Mesenchymal stem cell (in vitro differentiated cells and primary cell): Measurements from ENCODE around the gene TENM3.

Source experiments
- DNase-seq: peaks from one replicate; pipeline ENCODE4 v3.0.0-alpha.2; 2013
- H2AFZ ChIP-seq: one replicate; pipeline ENCODE4 v1.6.1; 2013; ENCODE audit warnings: low read depth, mild to moderate bottlenecking, control low read depth, inconsistent platforms, low read length, moderate library complexity
- H2AK5ac ChIP-seq: 2 replicates; pipeline ENCODE4 v1.6.1; 2013; ENCODE audit warnings: low read length, moderate library complexity, mild to moderate bottlenecking, inconsistent platforms; ENCODE audit not compliant: severe bottlenecking
- H2BK120ac ChIP-seq: one replicate; pipeline ENCODE4 v1.6.1; 2013; ENCODE audit warnings: low read depth, mild to moderate bottlenecking, inconsistent platforms, low read length, moderate library complexity
- H2BK12ac ChIP-seq, 2 experiments: one replicate each; pipeline ENCODE4 v1.6.1; 2013; ENCODE audit warnings: inconsistent platforms in 2 of 2, low read length in 2 of 2, mild to moderate bottlenecking in 2 of 2, moderate library complexity in 2 of 2, control low read depth in 1 of 2
- H2BK15ac ChIP-seq: one replicate; pipeline ENCODE4 v1.6.1; 2013; ENCODE audit warnings: mild to moderate bottlenecking, low read depth, inconsistent platforms; ENCODE audit not compliant: poor library complexity, severe bottlenecking
- H2BK5ac ChIP-seq: 2 replicates; pipeline ENCODE4 v1.6.1; 2013; ENCODE audit warnings: low read depth, mild to moderate bottlenecking, low read length, control low read depth, inconsistent platforms; ENCODE audit not compliant: poor library complexity, severe bottlenecking
- H3K14ac ChIP-seq, 2 experiments: one replicate each; pipeline ENCODE4 v1.6.1; 2013; ENCODE audit warnings: inconsistent platforms in 2 of 2, low read length in 2 of 2, control low read depth in 1 of 2, mild to moderate bottlenecking in 1 of 2, moderate library complexity in 1 of 2
- H3K18ac ChIP-seq, 2 experiments: one replicate each; pipeline ENCODE4 v1.6.1; 2013; ENCODE audit warnings: inconsistent platforms in 2 of 2, low read length in 2 of 2, control low read depth in 1 of 2, low read depth in 1 of 2, mild to moderate bottlenecking in 1 of 2
- H3K23ac ChIP-seq, 2 experiments: one replicate each; pipeline ENCODE4 v1.6.1; 2013; ENCODE audit warnings: inconsistent platforms in 2 of 2, low read length in 2 of 2, mild to moderate bottlenecking in 2 of 2, moderate library complexity in 2 of 2, control low read depth in 1 of 2
- H3K27ac ChIP-seq: 2 replicates; pipeline ENCODE4 v1.5.1; 2013; ENCODE audit warnings: mild to moderate bottlenecking, moderate library complexity, low read length, control low read depth, inconsistent platforms; ENCODE audit not compliant: poor library complexity, severe bottlenecking
- H3K27me3 ChIP-seq, 2 experiments: 2 replicates each; pipeline versions ENCODE4 v1.6.1 to v1.7.0; 2013; ENCODE audit warnings: low read length in 2 of 2, mild to moderate bottlenecking in 2 of 2, moderate library complexity in 2 of 2, control low read depth in 1 of 2, inconsistent platforms in 1 of 2; ENCODE audit not compliant: control insufficient read depth in 1 of 2, insufficient read depth in 1 of 2
- H3K36me3 ChIP-seq, 2 experiments: 2 replicates each; pipeline versions ENCODE4 v1.6.1 to v1.7.0; 2013; ENCODE audit warnings: low read length in 2 of 2, control low read depth in 1 of 2, inconsistent platforms in 1 of 2, low read depth in 1 of 2, mild to moderate bottlenecking in 1 of 2; ENCODE audit not compliant: insufficient read depth in 2 of 2, control insufficient read depth in 1 of 2
- H3K4ac ChIP-seq, 2 experiments: one replicate each; pipeline ENCODE4 v1.6.1; 2013; ENCODE audit warnings: inconsistent platforms in 2 of 2, low read length in 2 of 2, mild to moderate bottlenecking in 2 of 2, moderate library complexity in 2 of 2, control low read depth in 1 of 2, low read depth in 1 of 2
- H3K4me1 ChIP-seq: 2 replicates; pipeline ENCODE4 v1.6.1; 2013; ENCODE audit warnings: low read depth, low read length, control low read depth; ENCODE audit not compliant: control insufficient read depth, insufficient read depth
- H3K4me2 ChIP-seq: 2 replicates; pipeline ENCODE4 v1.6.1; 2013; ENCODE audit warnings: low read length, mild to moderate bottlenecking, inconsistent platforms; ENCODE audit not compliant: poor library complexity, severe bottlenecking
- H3K4me3 ChIP-seq, 2 experiments: 2 replicates each; pipeline versions ENCODE4 v1.5.1 to v1.7.0; 2013; ENCODE audit warnings: low read length in 2 of 2, mild to moderate bottlenecking in 2 of 2, control low read depth in 1 of 2, low read depth in 1 of 2; ENCODE audit not compliant: insufficient read depth in 1 of 2
- H3K79me1 ChIP-seq: replicated peaks from 2 replicates; pipeline ENCODE4 v1.6.1; 2013; ENCODE audit warnings: mild to moderate bottlenecking, control low read depth, low read length, inconsistent platforms; ENCODE audit not compliant: poor library complexity, severe bottlenecking
- H3K9ac ChIP-seq: 2 replicates; pipeline ENCODE4 v1.7.0; 2013; ENCODE audit warnings: mild to moderate bottlenecking, low read length, moderate library complexity
- H3K9me3 ChIP-seq: 2 replicates; pipeline ENCODE4 v1.7.0; 2013; ENCODE audit warnings: mild to moderate bottlenecking, low read length; ENCODE audit not compliant: control insufficient read depth
- H4K8ac ChIP-seq: one replicate; pipeline ENCODE4 v1.6.1; 2013; ENCODE audit warnings: inconsistent platforms, mild to moderate bottlenecking, low read length, moderate library complexity
- H4K91ac ChIP-seq: one replicate; pipeline ENCODE4 v1.6.1; 2013; ENCODE audit warnings: mild to moderate bottlenecking, low read length, inconsistent platforms
- WGBS: methylation state at CpG from one replicate; pipeline ENCODE4 v1.1.7; 2013; ENCODE audit warnings: mixed read lengths; 5-methylcytosine and 5-hydroxymethylcytosine counted together

TENM3 gene

DNA sequence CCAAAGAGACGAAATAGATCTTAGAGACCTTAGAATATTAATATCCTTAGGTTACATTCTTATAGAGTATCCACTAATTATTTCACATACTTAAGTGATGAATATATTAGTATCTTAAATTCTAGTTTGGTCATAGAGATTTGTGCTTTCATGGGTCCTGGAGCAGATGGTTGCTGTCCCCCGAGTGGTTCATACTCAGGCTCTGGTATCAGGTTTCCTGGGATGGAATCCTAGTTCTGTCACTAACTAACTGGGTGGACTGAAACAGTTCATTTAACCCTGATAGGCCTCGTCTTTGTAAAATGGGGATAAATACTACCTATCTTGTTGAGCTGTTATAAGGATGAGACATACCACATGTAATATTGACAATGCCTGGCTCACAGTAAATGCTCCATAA lies 264.6 kb downstream of the TENM3 start:
- Histone ChIP-seq H4K91ac (no peak overlapping the region), H3K9ac (no peak overlapping the region), H3K36me3 (no peaks in the 10 kb centered on the region), H3K27ac (no peak overlapping the region), H3K14ac (no peak overlapping the region), H3K27me3 (no peaks in the 10 kb centered on the region), H3K4ac (no peak overlapping the region), H2AK5ac (no peak overlapping the region), H2BK5ac (no peak overlapping the region), H2BK12ac (no peak overlapping the region), H3K4me2 (no peak overlapping the region), H3K9me3 (no peaks in the 10 kb centered on the region), H3K79me1 (peaks cover 16% of the 10 kb centered on the region), H3K23ac (no peak overlapping the region), H3K18ac (no peak overlapping the region), H2BK15ac (no peak overlapping the region), H4K8ac (no peak overlapping the region), H2AFZ (no peak overlapping the region), H2BK120ac (no peak overlapping the region), H3K4me1 (no peaks in the 10 kb centered on the region), H3K4me3 (no peak overlapping the region)
- no peak for DNase-seq
- WGBS: 74% methylated on average over 2 of the region's 3 CpGs

DNA sequence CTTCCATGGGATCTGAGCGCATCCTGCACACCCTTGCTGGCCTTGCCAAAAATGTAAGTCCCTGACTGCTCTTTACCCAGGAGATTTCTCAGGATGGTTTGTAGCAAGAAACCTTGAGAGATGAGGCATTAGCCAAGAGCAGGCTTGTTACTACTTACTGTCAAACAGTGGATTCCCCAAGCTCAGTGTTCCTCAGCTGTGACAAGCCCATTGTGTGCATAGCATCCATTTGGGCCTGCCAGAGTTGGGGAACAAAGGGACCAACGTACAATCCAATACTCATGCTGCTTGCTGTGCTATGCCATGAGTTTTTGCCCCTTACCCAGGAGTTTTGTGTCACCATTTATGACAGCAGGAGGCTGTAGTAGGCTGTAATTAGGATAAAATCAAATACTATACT lies 267.6 kb downstream of the TENM3 start:
- no peak overlapping the region for H3K4ac ChIP-seq
- no peak overlapping the region for H2BK5ac ChIP-seq
- H4K8ac ChIP-seq: no peak overlapping the region
- H3K27ac ChIP-seq: no peak overlapping the region
- H3K27me3 ChIP-seq: no peaks in the 10 kb centered on the region
- no peak overlapping the region for H4K91ac ChIP-seq
- no peak overlapping the region for H3K18ac ChIP-seq
- no peak overlapping the region for H3K4me3 ChIP-seq
- peak overlapping the region in 1 of 2 experiments; percentile 72 for H3K23ac ChIP-seq
- H3K79me1 ChIP-seq: peaks cover 19% of the 10 kb centered on the region
- H2BK120ac ChIP-seq: no peak overlapping the region
- H3K9ac ChIP-seq: no peak overlapping the region
- H3K9me3 ChIP-seq: no peaks in the 10 kb centered on the region
- no peak overlapping the region for H2BK12ac ChIP-seq
- H3K4me2 ChIP-seq: no peak overlapping the region
- H2BK15ac ChIP-seq: no peak overlapping the region
- no peak for DNase-seq
- no peak overlapping the region for H3K14ac ChIP-seq
- H2AK5ac ChIP-seq: no peak overlapping the region
- 100% methylated on average over 1 of the region's 2 CpGs for WGBS
- no peaks in the 10 kb centered on the region for H3K36me3 ChIP-seq
- no peak overlapping the region for H2AFZ ChIP-seq
- H3K4me1 ChIP-seq: no peaks in the 10 kb centered on the region

GRCh38 chr4:182513587-182514291 lies 270.5 kb downstream of the TENM3 start:
- Histone ChIP-seq H2AK5ac (no peak overlapping the region), H3K4me1 (no peaks in the 10 kb centered on the region), H3K36me3 (no peaks in the 10 kb centered on the region), H3K4me2 (no peak overlapping the region), H2AFZ (no peak overlapping the region), H3K79me1 (peaks cover 18% of the 10 kb centered on the region), H3K27me3 (no peaks in the 10 kb centered on the region), H3K4ac (no peak overlapping the region), H3K9ac (no peak overlapping the region), H3K27ac (no peak overlapping the region), H3K23ac (peak overlapping the region in 1 of 2 experiments; percentile 14), H3K4me3 (no peak overlapping the region), H2BK15ac (no peak overlapping the region), H4K91ac (no peak overlapping the region), H3K9me3 (no peaks in the 10 kb centered on the region), H3K14ac (no peak overlapping the region), H2BK120ac (no peak overlapping the region), H2BK5ac (no peak overlapping the region), H4K8ac (no peak overlapping the region), H3K18ac (no peak overlapping the region), H2BK12ac (no peak overlapping the region)
- WGBS: 69% methylated on average over 6 of the region's 6 CpGs
- DNase-seq: no peak

- no peak overlapping the region for H2AFZ ChIP-seq
- no peak overlapping the region for H4K91ac ChIP-seq
- no peak overlapping the region for H2BK120ac ChIP-seq
- no peak overlapping the region for H3K4me3 ChIP-seq
- H2BK12ac ChIP-seq: no peak overlapping the region
- H3K79me1 ChIP-seq: peaks cover 15% of the 10 kb centered on the region
- no peak overlapping the region for H3K4ac ChIP-seq
- H3K36me3 ChIP-seq: no peaks in the 10 kb centered on the region
- no peak overlapping the region for H3K14ac ChIP-seq
- 9% methylated on average over 1 of the region's 1 CpG for WGBS
- H2BK5ac ChIP-seq: no peak overlapping the region
- H4K8ac ChIP-seq: no peak overlapping the region
- H3K18ac ChIP-seq: no peak overlapping the region
- no peak overlapping the region for H3K27ac ChIP-seq
- H3K4me2 ChIP-seq: no peak overlapping the region
- H3K4me1 ChIP-seq: no peaks in the 10 kb centered on the region
- H2AK5ac ChIP-seq: no peak overlapping the region
- H3K23ac ChIP-seq: no peak overlapping the region
- no peaks in the 10 kb centered on the region for H3K27me3 ChIP-seq
- H3K9ac ChIP-seq: no peak overlapping the region
- no peaks in the 10 kb centered on the region for H3K9me3 ChIP-seq
- DNase-seq: no peak
- H2BK15ac ChIP-seq: no peak overlapping the region
These were observed 275.2 kb downstream of the TENM3 start for GRCh38 chr4:182518421-182518820.
